Osteoblast (primary cell): ENCODE data around the gene URGCP. TPM values are rescaled to one million over a fixed set of nuclear protein-coding genes. Genes with fewer than 3 reads are reported as not detected.

Source experiments
- DNase-seq: peaks from one replicate; pipeline ENCODE4 v3.0.0; 2011; ENCODE audit warnings: low spot score, mixed read lengths; ENCODE audit not compliant: insufficient read length; ENCODE audit errors: missing footprints
- H2AFZ ChIP-seq: 2 replicates; pipeline ENCODE4 v1.6.0; 2011; ENCODE audit warnings: mild to moderate bottlenecking, low read length
- H3K27ac ChIP-seq: 2 replicates; pipeline ENCODE4 v1.5.1; 2011; ENCODE audit warnings: mild to moderate bottlenecking, low read depth, low read length, moderate library complexity
- H3K27me3 ChIP-seq: 2 replicates; pipeline ENCODE4 v1.6.0; 2012; ENCODE audit warnings: mild to moderate bottlenecking, control low read depth, inconsistent platforms, low read length, moderate library complexity; ENCODE audit not compliant: insufficient read depth
- H3K36me3 ChIP-seq: 2 replicates; pipeline ENCODE4 v1.5.1; 2011; ENCODE audit warnings: mild to moderate bottlenecking, low read length, control low read depth, moderate library complexity; ENCODE audit not compliant: insufficient read depth
- H3K4me1 ChIP-seq: 2 replicates; pipeline ENCODE4 v1.5.1; 2011; ENCODE audit warnings: mild to moderate bottlenecking, low read length, control low read depth, moderate library complexity; ENCODE audit not compliant: insufficient read depth
- H3K4me2 ChIP-seq: 2 replicates; pipeline ENCODE4 v1.6.0; 2011; ENCODE audit warnings: mild to moderate bottlenecking, low read length; ENCODE audit not compliant: insufficient read depth
- H3K4me3 ChIP-seq: fragments of 200-600 bp; sonication (generic); 3 replicates; pipeline ENCODE4 v1.5.1; 2012; ENCODE audit warnings: mild to moderate bottlenecking, low read length, inconsistent platforms; ENCODE audit not compliant: insufficient read depth
- H3K79me2 ChIP-seq: 2 replicates; pipeline ENCODE4 v1.6.0; 2012; ENCODE audit warnings: mild to moderate bottlenecking, low read length, control low read depth, inconsistent platforms; ENCODE audit not compliant: insufficient read depth
- H3K9me3 ChIP-seq: 2 replicates; pipeline ENCODE4 v1.5.1; 2011; ENCODE audit warnings: low read depth, low read length, control low read depth
- H4K20me1 ChIP-seq: 2 replicates; pipeline ENCODE4 v1.6.0; 2012; ENCODE audit warnings: mild to moderate bottlenecking, low read length, control low read depth; ENCODE audit not compliant: insufficient read depth
- total RNA-seq: library from RNA; depleted of rRNA; stranded (reverse); fragments of >200 nt; gene quantifications from 2 replicates; pipeline ENCODE4 v1.2.3, GENCODE V29; 2012
- TF ChIP-seq, protein P1 (sequence below): IDR thresholded peaks from 2 replicates; pipeline ENCODE4 v1.5.1; 2011; ENCODE audit warnings: mild to moderate bottlenecking, low read depth, low read length, moderate library complexity; ENCODE audit errors: extremely low read depth

Gene URGCP
- total RNA-seq, 1 donor, result 30.4 TPM

DNA sequence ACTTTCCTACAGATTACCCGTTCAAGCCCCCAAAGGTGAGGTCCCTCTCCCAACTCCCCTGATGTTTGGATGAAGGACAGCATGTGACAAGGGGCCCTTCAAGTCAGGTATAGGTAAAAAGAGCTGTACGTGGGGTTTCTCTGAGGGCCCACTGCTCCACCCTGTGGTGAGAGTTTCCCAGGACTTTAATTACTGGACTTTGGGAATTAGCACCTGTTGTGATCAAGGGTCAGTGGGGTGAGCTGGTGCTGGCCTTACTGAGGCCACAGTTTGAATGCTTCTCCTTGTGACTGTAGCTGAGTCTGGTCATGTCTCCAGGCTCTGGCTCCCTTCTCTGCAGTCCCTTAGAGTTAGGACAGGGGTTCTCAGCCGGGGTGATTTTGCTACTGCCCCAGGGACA lies 36.6 kb upstream of the URGCP start:
- H4K20me1 ChIP-seq, result no peaks in the 10 kb centered on the region
- H3K79me2 ChIP-seq, result no peaks in the 10 kb centered on the region
- no peak overlapping the region for H3K27ac ChIP-seq
- H3K9me3 ChIP-seq, result no peaks in the 10 kb centered on the region
- H3K27me3 ChIP-seq, result no peaks in the 10 kb centered on the region
- H3K4me1 ChIP-seq, result no peaks in the 10 kb centered on the region
- no peaks in the 10 kb centered on the region for H3K36me3 ChIP-seq
- H2AFZ ChIP-seq, result no peak overlapping the region
- no peak for DNase-seq
- H3K4me2 ChIP-seq, result no peak overlapping the region
- no peak overlapping the region for H3K4me3 ChIP-seq
- TF ChIP-seq, protein P1, sequence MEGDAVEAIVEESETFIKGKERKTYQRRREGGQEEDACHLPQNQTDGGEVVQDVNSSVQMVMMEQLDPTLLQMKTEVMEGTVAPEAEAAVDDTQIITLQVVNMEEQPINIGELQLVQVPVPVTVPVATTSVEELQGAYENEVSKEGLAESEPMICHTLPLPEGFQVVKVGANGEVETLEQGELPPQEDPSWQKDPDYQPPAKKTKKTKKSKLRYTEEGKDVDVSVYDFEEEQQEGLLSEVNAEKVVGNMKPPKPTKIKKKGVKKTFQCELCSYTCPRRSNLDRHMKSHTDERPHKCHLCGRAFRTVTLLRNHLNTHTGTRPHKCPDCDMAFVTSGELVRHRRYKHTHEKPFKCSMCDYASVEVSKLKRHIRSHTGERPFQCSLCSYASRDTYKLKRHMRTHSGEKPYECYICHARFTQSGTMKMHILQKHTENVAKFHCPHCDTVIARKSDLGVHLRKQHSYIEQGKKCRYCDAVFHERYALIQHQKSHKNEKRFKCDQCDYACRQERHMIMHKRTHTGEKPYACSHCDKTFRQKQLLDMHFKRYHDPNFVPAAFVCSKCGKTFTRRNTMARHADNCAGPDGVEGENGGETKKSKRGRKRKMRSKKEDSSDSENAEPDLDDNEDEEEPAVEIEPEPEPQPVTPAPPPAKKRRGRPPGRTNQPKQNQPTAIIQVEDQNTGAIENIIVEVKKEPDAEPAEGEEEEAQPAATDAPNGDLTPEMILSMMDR, result no peak

DNA sequence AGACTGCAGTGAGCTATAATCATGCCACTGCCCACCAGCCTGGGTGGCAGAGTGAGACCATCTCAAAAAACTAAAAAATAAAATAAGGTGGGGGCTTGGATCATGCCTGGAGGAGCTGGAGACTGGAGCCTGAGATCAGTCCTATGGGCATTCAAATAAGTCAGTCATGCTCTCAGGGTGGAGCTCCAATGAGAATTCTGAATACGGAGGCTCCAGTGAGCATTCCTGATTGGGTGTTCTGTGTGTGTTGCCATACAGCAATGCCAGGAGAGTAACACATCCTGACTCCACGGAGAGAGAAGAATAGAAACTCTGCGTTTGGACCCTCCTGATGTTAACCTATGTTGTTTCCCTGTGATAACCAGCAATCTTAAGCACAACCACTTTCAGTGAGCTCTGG lies 35.9 kb upstream of the URGCP start:
- Histone ChIP-seq H3K36me3 (no peaks in the 10 kb centered on the region), H3K4me3 (no peak overlapping the region), H3K4me1 (no peaks in the 10 kb centered on the region), H3K27ac (no peak overlapping the region), H3K4me2 (no peak overlapping the region), H3K9me3 (no peaks in the 10 kb centered on the region), H4K20me1 (no peaks in the 10 kb centered on the region), H3K79me2 (no peaks in the 10 kb centered on the region), H2AFZ (no peak overlapping the region), H3K27me3 (no peaks in the 10 kb centered on the region)
- no peak for DNase-seq
- TF ChIP-seq, protein P1, result no peak

DNA sequence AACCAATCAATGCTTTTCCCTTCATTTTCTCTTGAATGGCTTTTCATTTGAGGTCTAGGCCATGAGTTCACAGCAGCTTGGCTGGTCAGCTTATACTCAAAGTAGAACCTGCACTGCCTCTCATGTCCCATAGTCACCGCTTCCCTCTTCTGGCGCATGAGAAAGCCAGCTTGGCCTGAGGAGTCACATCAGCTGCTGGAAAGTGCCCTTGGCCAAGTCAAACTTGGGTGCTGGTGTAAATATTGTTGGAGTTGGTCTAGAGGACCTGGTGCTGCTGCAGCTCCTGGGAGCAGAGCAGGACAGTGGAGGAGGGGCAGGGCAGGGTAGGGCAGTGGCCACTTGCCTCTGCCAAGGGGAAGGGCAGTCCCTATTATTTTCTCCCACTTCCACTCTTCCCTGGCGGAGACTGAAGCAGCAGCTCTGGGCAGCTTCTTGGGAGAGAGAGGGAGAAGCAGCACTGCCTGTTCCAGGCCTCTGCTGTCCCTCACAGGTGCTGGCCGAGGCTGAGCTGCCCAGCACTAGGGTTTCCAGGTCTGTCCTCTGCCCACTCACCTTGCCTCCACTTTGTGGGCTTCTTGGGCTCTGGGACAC lies 32.6 kb upstream of the URGCP start:
- Histone ChIP-seq H3K27ac (no peak overlapping the region), H4K20me1 (no peaks in the 10 kb centered on the region), H3K4me3 (no peak overlapping the region), H3K27me3 (no peaks in the 10 kb centered on the region), H3K4me1 (no peaks in the 10 kb centered on the region), H3K4me2 (no peak overlapping the region), H3K9me3 (no peaks in the 10 kb centered on the region), H3K36me3 (no peaks in the 10 kb centered on the region), H2AFZ (no peak overlapping the region), H3K79me2 (no peaks in the 10 kb centered on the region)
- TF ChIP-seq, protein P1, result no peak
- DNase-seq, result no peak

DNA sequence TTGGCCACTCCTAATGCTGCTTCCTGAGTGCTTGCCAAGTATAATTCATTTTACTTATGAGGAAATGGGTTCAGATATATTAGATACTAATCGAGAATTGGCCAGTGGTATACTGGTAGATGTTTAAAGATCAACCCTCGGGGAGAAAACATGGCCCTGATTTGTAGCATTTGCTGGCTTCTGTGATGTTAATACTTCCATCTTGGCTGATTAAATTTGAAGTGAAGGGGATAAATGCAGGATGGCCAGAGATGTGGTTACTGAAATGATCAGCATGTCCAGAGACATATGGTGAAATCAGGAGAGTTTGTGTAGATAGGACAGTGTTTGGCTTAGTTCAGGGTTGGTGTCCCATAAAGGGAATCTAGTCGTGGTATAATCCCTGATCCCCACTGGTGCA lies 31.0 kb upstream of the URGCP start:
- TF ChIP-seq, protein P1, result no peak
- Histone ChIP-seq H3K79me2 (no peaks in the 10 kb centered on the region), H3K4me2 (no peak overlapping the region), H3K27me3 (no peaks in the 10 kb centered on the region), H3K27ac (no peak overlapping the region), H3K4me3 (no peak overlapping the region), H2AFZ (no peak overlapping the region), H4K20me1 (no peaks in the 10 kb centered on the region), H3K4me1 (no peaks in the 10 kb centered on the region), H3K9me3 (no peaks in the 10 kb centered on the region), H3K36me3 (no peaks in the 10 kb centered on the region)
- DNase-seq, result no peak
